ENCODE results near the gene HNF4A. TPM values are rescaled to one million over a fixed set of nuclear protein-coding genes. Genes with fewer than 3 reads are reported as not detected.
A peak's percentile ranks its signal among the peaks of the same experiment; 100 is the strongest.

HNF4A gene
- total and polyA plus RNA-seq, 2 of the 13 experiments (the other 11 are each of a cell fraction or from before 2014, with no cell fraction given): 80.9 to 169 TPM

DNA sequence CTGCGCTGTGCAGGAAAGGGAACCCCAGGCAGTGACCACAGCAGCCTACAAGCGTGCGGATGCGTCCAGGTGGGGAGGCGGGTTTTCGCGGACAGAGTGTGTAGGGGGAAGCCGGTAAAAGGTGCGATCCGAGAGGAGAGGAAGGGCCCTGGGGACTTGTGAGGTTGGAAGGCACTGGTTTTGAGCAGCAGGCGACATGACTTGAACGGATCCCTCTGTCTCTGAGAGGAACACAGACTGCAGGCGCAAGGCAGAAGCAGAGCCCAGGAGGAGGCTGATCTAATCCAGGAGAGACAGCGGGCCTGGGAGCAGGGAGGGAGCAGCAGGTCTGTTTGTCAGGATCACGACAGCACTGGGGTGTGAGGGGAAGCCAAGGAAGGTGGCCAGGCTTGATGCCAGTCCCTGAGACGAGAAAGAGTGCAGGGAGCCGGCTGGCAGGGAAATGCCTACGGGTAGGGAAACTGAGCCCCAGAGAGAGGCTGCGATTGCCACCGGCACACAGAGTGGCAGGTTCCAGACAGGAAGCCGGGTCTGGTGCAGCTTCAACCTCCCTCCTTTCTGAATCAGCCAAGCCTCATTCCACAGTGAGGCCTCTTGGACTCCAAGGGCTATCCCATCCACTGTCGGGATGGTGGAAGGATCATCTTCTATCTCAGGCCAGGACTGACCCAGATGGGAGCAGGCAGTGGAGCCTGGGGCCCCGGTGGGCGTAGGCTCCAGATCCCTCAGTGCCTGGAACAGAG is 57.1 kb downstream of the HNF4A start (continued):
- TF ChIP-seq, protein P1, sequence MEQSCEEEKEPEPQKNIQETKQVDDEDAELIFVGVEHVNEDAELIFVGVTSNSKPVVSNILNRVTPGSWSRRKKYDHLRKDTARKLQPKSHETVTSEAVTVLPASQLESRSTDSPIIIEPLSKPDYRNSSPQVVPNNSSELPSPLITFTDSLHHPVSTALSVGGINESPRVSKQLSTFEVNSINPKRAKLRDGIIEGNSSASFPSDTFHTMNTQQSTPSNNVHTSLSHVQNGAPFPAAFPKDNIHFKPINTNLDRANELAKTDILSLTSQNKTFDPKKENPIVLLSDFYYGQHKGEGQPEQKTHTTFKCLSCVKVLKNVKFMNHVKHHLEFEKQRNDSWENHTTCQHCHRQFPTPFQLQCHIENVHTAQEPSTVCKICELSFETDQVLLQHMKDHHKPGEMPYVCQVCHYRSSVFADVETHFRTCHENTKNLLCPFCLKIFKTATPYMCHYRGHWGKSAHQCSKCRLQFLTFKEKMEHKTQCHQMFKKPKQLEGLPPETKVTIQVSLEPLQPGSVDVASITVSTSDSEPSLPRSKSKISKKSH (CRISPR knock-in tag; IDR thresholded peaks at IDR 0.05; ENCODE audit: borderline replicate concordance): 0 out of 2 replicates have a peak, but pooled peaks have one; percentile 12
- TF ChIP-seq, protein P2, sequence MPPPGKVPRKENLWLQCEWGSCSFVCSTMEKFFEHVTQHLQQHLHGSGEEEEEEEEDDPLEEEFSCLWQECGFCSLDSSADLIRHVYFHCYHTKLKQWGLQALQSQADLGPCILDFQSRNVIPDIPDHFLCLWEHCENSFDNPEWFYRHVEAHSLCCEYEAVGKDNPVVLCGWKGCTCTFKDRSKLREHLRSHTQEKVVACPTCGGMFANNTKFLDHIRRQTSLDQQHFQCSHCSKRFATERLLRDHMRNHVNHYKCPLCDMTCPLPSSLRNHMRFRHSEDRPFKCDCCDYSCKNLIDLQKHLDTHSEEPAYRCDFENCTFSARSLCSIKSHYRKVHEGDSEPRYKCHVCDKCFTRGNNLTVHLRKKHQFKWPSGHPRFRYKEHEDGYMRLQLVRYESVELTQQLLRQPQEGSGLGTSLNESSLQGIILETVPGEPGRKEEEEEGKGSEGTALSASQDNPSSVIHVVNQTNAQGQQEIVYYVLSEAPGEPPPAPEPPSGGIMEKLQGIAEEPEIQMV (CRISPR knock-in tag; IDR thresholded peaks at IDR 0.05; ENCODE audit: low read depth): no peak; the same call in 1 of the 2 replicates
- TF ChIP-seq, protein P3, sequence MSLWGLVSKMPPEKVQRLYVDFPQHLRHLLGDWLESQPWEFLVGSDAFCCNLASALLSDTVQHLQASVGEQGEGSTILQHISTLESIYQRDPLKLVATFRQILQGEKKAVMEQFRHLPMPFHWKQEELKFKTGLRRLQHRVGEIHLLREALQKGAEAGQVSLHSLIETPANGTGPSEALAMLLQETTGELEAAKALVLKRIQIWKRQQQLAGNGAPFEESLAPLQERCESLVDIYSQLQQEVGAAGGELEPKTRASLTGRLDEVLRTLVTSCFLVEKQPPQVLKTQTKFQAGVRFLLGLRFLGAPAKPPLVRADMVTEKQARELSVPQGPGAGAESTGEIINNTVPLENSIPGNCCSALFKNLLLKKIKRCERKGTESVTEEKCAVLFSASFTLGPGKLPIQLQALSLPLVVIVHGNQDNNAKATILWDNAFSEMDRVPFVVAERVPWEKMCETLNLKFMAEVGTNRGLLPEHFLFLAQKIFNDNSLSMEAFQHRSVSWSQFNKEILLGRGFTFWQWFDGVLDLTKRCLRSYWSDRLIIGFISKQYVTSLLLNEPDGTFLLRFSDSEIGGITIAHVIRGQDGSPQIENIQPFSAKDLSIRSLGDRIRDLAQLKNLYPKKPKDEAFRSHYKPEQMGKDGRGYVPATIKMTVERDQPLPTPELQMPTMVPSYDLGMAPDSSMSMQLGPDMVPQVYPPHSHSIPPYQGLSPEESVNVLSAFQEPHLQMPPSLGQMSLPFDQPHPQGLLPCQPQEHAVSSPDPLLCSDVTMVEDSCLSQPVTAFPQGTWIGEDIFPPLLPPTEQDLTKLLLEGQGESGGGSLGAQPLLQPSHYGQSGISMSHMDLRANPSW (CRISPR knock-in tag; IDR thresholded peaks at IDR 0.05; ENCODE audit: borderline replicate concordance): no peak
- TF ChIP-seq ZFP41 (CRISPR knock-in tag; IDR thresholded peaks at IDR 0.05; ENCODE audit: borderline replicate concordance): 0 out of 2 replicates have a peak, but pooled peaks have one; percentile 66
- peak; percentile 9 for TF ChIP-seq XRCC5 (optimal IDR thresholded peaks at IDR 0.05; ENCODE audit: low read length)
- no peak for TF ChIP-seq ZFP36L2 (CRISPR knock-in tag; IDR thresholded peaks at IDR 0.05)
- TF ChIP-seq, protein P4, sequence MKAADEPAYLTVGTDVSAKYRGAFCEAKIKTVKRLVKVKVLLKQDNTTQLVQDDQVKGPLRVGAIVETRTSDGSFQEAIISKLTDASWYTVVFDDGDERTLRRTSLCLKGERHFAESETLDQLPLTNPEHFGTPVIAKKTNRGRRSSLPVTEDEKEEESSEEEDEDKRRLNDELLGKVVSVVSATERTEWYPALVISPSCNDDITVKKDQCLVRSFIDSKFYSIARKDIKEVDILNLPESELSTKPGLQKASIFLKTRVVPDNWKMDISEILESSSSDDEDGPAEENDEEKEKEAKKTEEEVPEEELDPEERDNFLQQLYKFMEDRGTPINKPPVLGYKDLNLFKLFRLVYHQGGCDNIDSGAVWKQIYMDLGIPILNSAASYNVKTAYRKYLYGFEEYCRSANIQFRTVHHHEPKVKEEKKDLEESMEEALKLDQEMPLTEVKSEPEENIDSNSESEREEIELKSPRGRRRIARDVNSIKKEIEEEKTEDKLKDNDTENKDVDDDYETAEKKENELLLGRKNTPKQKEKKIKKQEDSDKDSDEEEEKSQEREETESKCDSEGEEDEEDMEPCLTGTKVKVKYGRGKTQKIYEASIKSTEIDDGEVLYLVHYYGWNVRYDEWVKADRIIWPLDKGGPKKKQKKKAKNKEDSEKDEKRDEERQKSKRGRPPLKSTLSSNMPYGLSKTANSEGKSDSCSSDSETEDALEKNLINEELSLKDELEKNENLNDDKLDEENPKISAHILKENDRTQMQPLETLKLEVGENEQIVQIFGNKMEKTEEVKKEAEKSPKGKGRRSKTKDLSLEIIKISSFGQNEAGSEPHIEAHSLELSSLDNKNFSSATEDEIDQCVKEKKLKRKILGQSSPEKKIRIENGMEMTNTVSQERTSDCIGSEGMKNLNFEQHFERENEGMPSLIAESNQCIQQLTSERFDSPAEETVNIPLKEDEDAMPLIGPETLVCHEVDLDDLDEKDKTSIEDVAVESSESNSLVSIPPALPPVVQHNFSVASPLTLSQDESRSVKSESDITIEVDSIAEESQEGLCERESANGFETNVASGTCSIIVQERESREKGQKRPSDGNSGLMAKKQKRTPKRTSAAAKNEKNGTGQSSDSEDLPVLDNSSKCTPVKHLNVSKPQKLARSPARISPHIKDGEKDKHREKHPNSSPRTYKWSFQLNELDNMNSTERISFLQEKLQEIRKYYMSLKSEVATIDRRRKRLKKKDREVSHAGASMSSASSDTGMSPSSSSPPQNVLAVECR (CRISPR knock-in tag; IDR thresholded peaks at IDR 0.05; ENCODE audit: borderline replicate concordance): peak; percentile 42; the same call in 1 of the 2 replicates
- TF ChIP-seq, protein P5, sequence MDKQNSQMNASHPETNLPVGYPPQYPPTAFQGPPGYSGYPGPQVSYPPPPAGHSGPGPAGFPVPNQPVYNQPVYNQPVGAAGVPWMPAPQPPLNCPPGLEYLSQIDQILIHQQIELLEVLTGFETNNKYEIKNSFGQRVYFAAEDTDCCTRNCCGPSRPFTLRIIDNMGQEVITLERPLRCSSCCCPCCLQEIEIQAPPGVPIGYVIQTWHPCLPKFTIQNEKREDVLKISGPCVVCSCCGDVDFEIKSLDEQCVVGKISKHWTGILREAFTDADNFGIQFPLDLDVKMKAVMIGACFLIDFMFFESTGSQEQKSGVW (CRISPR knock-in tag; IDR thresholded peaks at IDR 0.05; ENCODE audit: borderline replicate concordance): 0 out of 2 replicates have a peak, but pooled peaks have one; percentile 39
- TF ChIP-seq, protein P6, sequence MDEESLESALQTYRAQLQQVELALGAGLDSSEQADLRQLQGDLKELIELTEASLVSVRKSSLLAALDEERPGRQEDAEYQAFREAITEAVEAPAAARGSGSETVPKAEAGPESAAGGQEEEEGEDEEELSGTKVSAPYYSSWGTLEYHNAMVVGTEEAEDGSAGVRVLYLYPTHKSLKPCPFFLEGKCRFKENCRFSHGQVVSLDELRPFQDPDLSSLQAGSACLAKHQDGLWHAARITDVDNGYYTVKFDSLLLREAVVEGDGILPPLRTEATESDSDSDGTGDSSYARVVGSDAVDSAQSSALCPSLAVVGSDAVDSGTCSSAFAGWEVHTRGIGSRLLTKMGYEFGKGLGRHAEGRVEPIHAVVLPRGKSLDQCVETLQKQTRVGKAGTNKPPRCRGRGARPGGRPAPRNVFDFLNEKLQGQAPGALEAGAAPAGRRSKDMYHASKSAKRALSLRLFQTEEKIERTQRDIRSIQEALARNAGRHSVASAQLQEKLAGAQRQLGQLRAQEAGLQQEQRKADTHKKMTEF (CRISPR knock-in tag; IDR thresholded peaks at IDR 0.05): no peak
- TF ChIP-seq ZNF781 (CRISPR knock-in tag; IDR thresholded peaks at IDR 0.05; ENCODE audit: borderline replicate concordance, not compliant biosample characterization): peak; percentile 20
- TF ChIP-seq, protein P7, sequence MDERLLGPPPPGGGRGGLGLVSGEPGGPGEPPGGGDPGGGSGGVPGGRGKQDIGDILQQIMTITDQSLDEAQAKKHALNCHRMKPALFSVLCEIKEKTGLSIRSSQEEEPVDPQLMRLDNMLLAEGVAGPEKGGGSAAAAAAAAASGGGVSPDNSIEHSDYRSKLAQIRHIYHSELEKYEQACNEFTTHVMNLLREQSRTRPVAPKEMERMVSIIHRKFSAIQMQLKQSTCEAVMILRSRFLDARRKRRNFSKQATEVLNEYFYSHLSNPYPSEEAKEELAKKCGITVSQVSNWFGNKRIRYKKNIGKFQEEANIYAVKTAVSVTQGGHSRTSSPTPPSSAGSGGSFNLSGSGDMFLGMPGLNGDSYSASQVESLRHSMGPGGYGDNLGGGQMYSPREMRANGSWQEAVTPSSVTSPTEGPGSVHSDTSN (CRISPR knock-in tag; IDR thresholded peaks at IDR 0.05): no peak
